ENCODE results near the gene SUPV3L1. TPM values are rescaled to one million over a fixed set of nuclear protein-coding genes. Genes with fewer than 3 reads are reported as not detected.
A peak's percentile ranks its signal among the peaks of the same experiment; 100 is the strongest.
"Not testable (repeated sequence)": the region's sequence is repeated elsewhere in the genome, so short reads cannot be mapped to it uniquely, and the experiment has no call there.

SUPV3L1 gene
- 10 to 100 TPM; 62.8 to 80.4 TPM for total RNA-seq
- polyA plus RNA-seq (ENCODE audit: insufficient read depth, low read depth, low replicate concordance) = 59.2 TPM
- long read RNA-seq, donor 1, transcript SUPV3L1-201 (15 exons, 2,484 nt) = major isoform, 5 of 9 reads
- long read RNA-seq, donor 1, partial matches to known transcripts = 0 of 9 reads
- long read RNA-seq, donor 1, other reads (novel, unspliced or antisense) = 0 of 9 reads
- long read RNA-seq, donor 2, partial matches to known transcripts = 6 of 11 reads
- long read RNA-seq, donor 2, other reads (novel, unspliced or antisense) = 0 of 11 reads

GRCh38 chr10:69179743-69180524, at the start of gene SUPV3L1:
Gene SUPV3L1 (plus strand): TSS chr10:69180234. CDS start chr10:69180292, 58 bp downstream.
- 0% methylated on average over 38 to 44 of the region's 44 CpGs for WGBS, 2 donors
- TF ChIP-seq CTCF (IDR thresholded peaks at IDR 0.05) (peak in 1 of 3 experiments; percentile 13), POLR2A (IDR thresholded peaks at IDR 0.05) (peak; percentile 44)
- H3K36me3 ChIP-seq (ENCODE audit: low read depth, missing control alignments) = no peaks in the 10 kb centered on the region
- intact Hi-C loops (cut with DNase I; ENCODE audit: low total_unique reads) = no loop called here
- H3K9me3 ChIP-seq = no peaks in the 10 kb centered on the region
- peak; percentile 100 for DNase-seq
- H3K27ac ChIP-seq = peak within 1 kb of the TSS; percentile 94 to 99
- H3K4me3 ChIP-seq = peak within 1 kb of the TSS; percentile 95 to 99
- H3K27me3 ChIP-seq = no peaks in the 10 kb centered on the region
- H3K4me1 ChIP-seq = peaks cover 14% of the 10 kb centered on the region

DNA sequence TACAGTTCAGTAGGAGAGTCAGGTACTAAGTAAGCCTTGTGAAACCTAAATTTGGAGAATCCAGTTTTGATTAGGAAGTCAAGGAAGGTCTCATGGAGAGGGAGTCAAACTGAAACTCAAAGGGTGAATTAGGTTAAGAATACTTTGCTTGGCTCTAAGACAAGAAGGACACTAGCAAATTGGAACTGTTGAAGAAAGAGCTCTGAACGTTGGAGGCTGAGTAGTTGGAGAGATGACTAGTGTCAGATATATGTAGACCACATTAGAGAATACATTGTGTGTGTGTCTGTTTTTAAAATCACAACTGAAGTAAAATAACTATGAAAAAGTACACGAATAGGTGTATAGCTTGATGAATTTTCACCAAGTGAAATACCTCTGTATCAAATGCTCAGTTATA, 49.8 kb upstream of the SUPV3L1 start:
- no peak for DNase-seq
- Histone ChIP-seq H3K27me3 (no peaks in the 10 kb centered on the region), H3K4me1 (peaks cover 22% of the 10 kb centered on the region), H3K9me3 (no peaks in the 10 kb centered on the region), H3K27ac (no peak overlapping the region), H3K4me3 (no peak overlapping the region), H3K36me3 (ENCODE audit: low read depth, missing control alignments) (no peaks in the 10 kb centered on the region)
- 28 to 33% methylated on average over 2 of the region's 2 CpGs for WGBS, 2 donors
- TF ChIP-seq CTCF (IDR thresholded peaks at IDR 0.05) (no peak), POLR2A (IDR thresholded peaks at IDR 0.05) (no peak)
- intact Hi-C loops (cut with DNase I; ENCODE audit: low total_unique reads) = no loop called here

GRCh38 chr10:69139961-69140360, 40.1 kb upstream of the SUPV3L1 start:
- intact Hi-C loops (cut with DNase I; ENCODE audit: low total_unique reads) = no loop called here
- no peaks in the 10 kb centered on the region for H3K36me3 ChIP-seq (ENCODE audit: low read depth, missing control alignments)
- no peaks in the 10 kb centered on the region for H3K27me3 ChIP-seq
- H3K4me3 ChIP-seq = no peak overlapping the region
- TF ChIP-seq POLR2A (IDR thresholded peaks at IDR 0.05) = no peak
- TF ChIP-seq CTCF (IDR thresholded peaks at IDR 0.05) = no peak
- peaks cover 9% of the 10 kb centered on the region for H3K4me1 ChIP-seq
- 35 to 60% methylated on average over 2 of the region's 2 CpGs for WGBS, 2 donors
- peak; percentile 56 for DNase-seq
- H3K27ac ChIP-seq = no peak overlapping the region
- H3K9me3 ChIP-seq = no peaks in the 10 kb centered on the region

- Histone ChIP-seq H3K27ac (no peak overlapping the region), H3K36me3 (ENCODE audit: low read depth, missing control alignments) (no peaks in the 10 kb centered on the region), H3K9me3 (no peaks in the 10 kb centered on the region), H3K4me3 (no peak overlapping the region), H3K27me3 (no peaks in the 10 kb centered on the region), H3K4me1 (peaks cover 9% of the 10 kb centered on the region)
- TF ChIP-seq POLR2A (IDR thresholded peaks at IDR 0.05) = no peak
- intact Hi-C loops (cut with DNase I; ENCODE audit: low total_unique reads) = no loop called here
- WGBS, 2 donors = 67 to 69% methylated on average over 1 of the region's 1 CpG
- DNase-seq = no peak
These were observed 38.7 kb upstream of the SUPV3L1 start for GRCh38 chr10:69141304-69141703.

DNA sequence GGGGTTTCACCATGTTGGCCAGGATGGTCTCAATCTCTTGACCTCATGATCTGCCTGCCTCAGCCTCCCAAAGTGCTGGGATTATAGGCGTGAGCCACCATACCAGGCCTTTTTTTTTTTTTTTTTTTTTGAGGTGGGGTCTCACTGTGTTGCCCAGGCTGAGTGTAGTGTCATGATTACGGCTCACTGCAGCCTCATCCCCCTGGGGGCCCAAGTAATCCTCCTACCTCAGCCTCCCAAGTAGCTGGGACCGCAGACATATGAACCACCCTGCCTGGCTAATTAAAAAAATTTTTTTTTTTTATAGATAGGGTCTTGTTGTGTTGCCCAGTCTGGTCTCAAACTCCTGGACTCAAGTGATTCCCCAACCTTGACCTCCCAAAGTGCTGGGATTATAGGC, 38.0 kb upstream of the SUPV3L1 start:
- 90 to 93% methylated on average over 3 of the region's 3 CpGs for WGBS, 2 donors
- H3K36me3 ChIP-seq (ENCODE audit: low read depth, missing control alignments); intact Hi-C loops (cut with DNase I; ENCODE audit: low total_unique reads); H3K4me1 ChIP-seq; DNase-seq; H3K9me3 ChIP-seq; H3K27me3 ChIP-seq; H3K4me3 ChIP-seq: not testable (repeated sequence)
- peak overlapping the region in 1 of 2 donors; percentile 8 for H3K27ac ChIP-seq
